GM18868 (cell line): Measurements from ENCODE around the gene OTOP3.
"Not testable (repeated sequence)": the region's sequence is repeated elsewhere in the genome, so short reads cannot be mapped to it uniquely, and the experiment has no call there.

Source experiments
- ATAC-seq: cut with Tn5 transposase; IDR thresholded peaks from one replicate; pipeline ENCODE4 v1.9.1; 2021; ENCODE audit warnings: mild to moderate bottlenecking, moderate library complexity; ENCODE audit not compliant: unreplicated experiment

Gene OTOP3

GRCh38 chr17:74957935-74958740 is 22.4 kb downstream of the OTOP3 start:
- no peak for ATAC-seq

- no peak for ATAC-seq
These were observed 24.3 kb downstream of the OTOP3 start for GRCh38 chr17:74959826-74960515.

GRCh38 chr17:74960570-74961342 is 25.1 kb downstream of the OTOP3 start:
- ATAC-seq: no peak

GRCh38 chr17:74961657-74962350 is 26.1 kb downstream of the OTOP3 start:
- no peak for ATAC-seq

- ATAC-seq: no peak
These were observed 27.1 kb downstream of the OTOP3 start for GRCh38 chr17:74962622-74963394.

GRCh38 chr17:74963656-74964055 is 28.0 kb downstream of the OTOP3 start:
- ATAC-seq: no peak

GRCh38 chr17:74964246-74964761 is 28.6 kb downstream of the OTOP3 start:
- ATAC-seq: no peak

GRCh38 chr17:74964988-74965622 is 29.4 kb downstream of the OTOP3 start:
- ATAC-seq: no peak

- no peak for ATAC-seq
These were observed 32.7 kb downstream of the OTOP3 start for GRCh38 chr17:74968361-74968780.

- not testable (repeated sequence) for ATAC-seq
These were observed 33.8 kb downstream of the OTOP3 start for GRCh38 chr17:74969501-74969900.

- no peak for ATAC-seq
These were observed 34.7 kb downstream of the OTOP3 start for GRCh38 chr17:74970395-74970794.

- ATAC-seq: no peak
These were observed 35.6 kb downstream of the OTOP3 start for GRCh38 chr17:74971069-74971841.

GRCh38 chr17:74971842-74972106 is 36.1 kb downstream of the OTOP3 start:
- no peak for ATAC-seq

- ATAC-seq: no peak
These were observed 36.6 kb downstream of the OTOP3 start, which contains the start of gene HID1 for GRCh38 chr17:74972107-74972972. Gene HID1, minus strand, starts transcription at chr17:74972759. Its CDS starts 103 bp downstream, at chr17:74972656.

- ATAC-seq: no peak
These were observed 37.3 kb downstream of the OTOP3 start for GRCh38 chr17:74972973-74973328.

- no peak for ATAC-seq
These were observed 40.2 kb downstream of the OTOP3 start for GRCh38 chr17:74975943-74976342.

- no peak for ATAC-seq
These were observed 42.1 kb downstream of the OTOP3 start for GRCh38 chr17:74977802-74978201.

GRCh38 chr17:74978240-74978639 is 42.5 kb downstream of the OTOP3 start:
- ATAC-seq: no peak
